Stimulated activated CD8-positive, alpha-beta memory T cell treated with anti-CD3 and anti-CD28 coated beads, Interleukin-15, amount 100 ng/mL, for 24 hours (primary cell): ENCODE data around the gene SMOC2.

ENCODE experiments used
- DNase-seq: peaks from one replicate; pipeline ENCODE4 v3.0.0-alpha.2; 2020; ENCODE audit warnings: low read depth

SMOC2 gene

GRCh38 chr6:168709991-168710390, 269.0 kb downstream of the SMOC2 start:
- no peak for DNase-seq

GRCh38 chr6:168711049-168711640, 270.2 kb downstream of the SMOC2 start:
- DNase-seq, result no peak

GRCh38 chr6:168711666-168712300, 270.8 kb downstream of the SMOC2 start:
- DNase-seq, result no peak

- no peak for DNase-seq
These were observed 272.0 kb downstream of the SMOC2 start for GRCh38 chr6:168712993-168713392.

GRCh38 chr6:168713839-168714238, 272.9 kb downstream of the SMOC2 start:
- DNase-seq, result no peak

- DNase-seq, result no peak
These were observed 273.7 kb downstream of the SMOC2 start for GRCh38 chr6:168714547-168715260.

GRCh38 chr6:168715643-168716481, 274.9 kb downstream of the SMOC2 start:
- DNase-seq, result no peak

- DNase-seq, result no peak
These were observed 275.6 kb downstream of the SMOC2 start for GRCh38 chr6:168716581-168716980.

- DNase-seq, result no peak
These were observed 276.5 kb downstream of the SMOC2 start for GRCh38 chr6:168717491-168717890.
